GM12878 (cell line): ENCODE measurements around the gene PYGO2. TPM values are rescaled to one million over a fixed set of nuclear protein-coding genes. Genes with fewer than 3 reads are reported as not detected.

Experiments
- ATAC-seq: fragments of 200-7000 bp; cut with Tn5 transposase; 3 replicates; pipeline ENCODE4 v1.9.1; 2020; ENCODE audit warnings: mild to moderate bottlenecking, moderate library complexity
- BruUV-seq: library from RNA; stranded (reverse); fragments of 400-500 nt; replicated peaks from 2 replicates; lab custom pipeline; 2021; lab: Mats Ljungman, UMichigan
- CTCF ChIA-PET: fragments of 300-600 bp; sonication (Branson Sonifier 250); formaldehyde crosslinking; extraction: SDS; loops from one replicate; lab custom pipeline; 2021; ENCODE audit warnings: inconsistent platforms; lab: Yijun Ruan, JAX
- POLR2A ChIA-PET: fragments of 350-600 bp; formaldehyde crosslinking; extraction: SDS; loops from one replicate; lab custom pipeline; 2021; ENCODE audit warnings: inconsistent platforms; lab: Charles Lee
- RAD21 ChIA-PET: fragments of 300-600 bp; sonication (Branson Sonifier 250); formaldehyde crosslinking; loops from one replicate; lab custom pipeline; 2023; ENCODE audit warnings: antibody characterized with exemption; ENCODE audit not compliant: unreplicated experiment; lab: Charles Lee
- SMC1A ChIA-PET: fragments of 300-600 bp; sonication (Branson Sonifier 250); formaldehyde crosslinking; loops from one replicate; lab custom pipeline; 2023; ENCODE audit not compliant: unreplicated experiment, uncharacterized antibody; lab: Charles Lee
- DNase-seq: peaks from one replicate; pipeline ENCODE4 v3.0.0-alpha.2; 2011; ENCODE audit warnings: low read depth, low spot score
- FAIRE-seq: peaks from 3 replicates; lab custom pipeline; 2011; peaks lifted over from hg19 to GRCh38; lab: Jason Lieb, UNC
- H2AFZ ChIP-seq: 2 replicates; pipeline ENCODE4 v1.6.0; 2011; ENCODE audit warnings: low read depth, low read length, control low read depth; ENCODE audit not compliant: control insufficient read depth
- H3K27ac ChIP-seq: 2 replicates; pipeline ENCODE4 v1.5.1; 2011; ENCODE audit warnings: control low read depth; ENCODE audit not compliant: control insufficient read depth, insufficient read depth
- H3K27me3 ChIP-seq, 2 experiments: replicated peaks in 1 of 2; 2 replicates each; pipeline versions ENCODE4 v1.6.0 to v1.6.1; 2011; ENCODE audit warnings: low read length in 1 of 2; ENCODE audit not compliant: control insufficient read depth in 2 of 2, insufficient read depth in 2 of 2
- H3K36me3 ChIP-seq, 2 experiments: 2 replicates each; pipeline ENCODE4 v1.5.1; 2011; ENCODE audit warnings: low read length in 1 of 2; ENCODE audit not compliant: control insufficient read depth in 2 of 2, insufficient read depth in 2 of 2
- H3K4me1 ChIP-seq: 2 replicates; pipeline ENCODE4 v1.6.1; 2011; ENCODE audit warnings: mild to moderate bottlenecking, low read length, moderate library complexity, mixed read lengths; ENCODE audit not compliant: control insufficient read depth, insufficient read depth
- H3K4me2 ChIP-seq: 2 replicates; pipeline ENCODE4 v1.6.0; 2011; ENCODE audit warnings: control low read depth; ENCODE audit not compliant: control insufficient read depth, insufficient read depth
- H3K4me3 ChIP-seq: fragments of 200-600 bp; sonication (generic); 2 replicates; pipeline ENCODE4 v1.5.1; 2016
- H3K79me2 ChIP-seq: 2 replicates; pipeline ENCODE4 v1.6.0; 2011; ENCODE audit warnings: low read length; ENCODE audit not compliant: control insufficient read depth, insufficient read depth
- H3K9ac ChIP-seq: 2 replicates; pipeline ENCODE4 v1.8.0; 2011; ENCODE audit warnings: low read length, control low read depth, mixed read lengths; ENCODE audit not compliant: control insufficient read depth, insufficient read depth
- H3K9me3 ChIP-seq: replicated peaks from 3 replicates; pipeline ENCODE4 v1.5.1; 2011; ENCODE audit warnings: mild to moderate bottlenecking, low read length; ENCODE audit not compliant: control insufficient read depth, insufficient read depth
- H4K20me1 ChIP-seq: 2 replicates; pipeline ENCODE4 v1.6.0; 2011; ENCODE audit not compliant: control insufficient read depth, insufficient read depth
- BACH1 ChIP-seq: fragments of 450-650 bp; IDR thresholded peaks from 2 replicates; pipeline ENCODE4 v1.6.1; 2017; ENCODE audit warnings: mild to moderate bottlenecking, borderline replicate concordance
- CHD1 ChIP-seq: IDR thresholded peaks from 2 replicates; pipeline ENCODE4 v1.6.1; 2012; ENCODE audit warnings: low read depth, low read length, improper control_type of control experiment
- DPF2 ChIP-seq: fragments of 450-650 bp; IDR thresholded peaks from 2 replicates; pipeline ENCODE4 v1.6.1; 2017; ENCODE audit warnings: mild to moderate bottlenecking
- E2F8 ChIP-seq: fragments of 450-650 bp; IDR thresholded peaks from 2 replicates; pipeline ENCODE4 v1.6.1; 2018; ENCODE audit warnings: mild to moderate bottlenecking, low read depth, moderate library complexity; ENCODE audit not compliant: partially characterized antibody
- EGR1 ChIP-seq, 2 experiments: IDR thresholded peaks; 1 replicate in 1 of 2; 2 replicates in 1 of 2; pipeline ENCODE4 v1.6.1; 2011 to 2012; ENCODE audit warnings: low read depth in 2 of 2, low read length in 2 of 2, borderline replicate concordance in 1 of 2, mild to moderate bottlenecking in 1 of 2, moderate library complexity in 1 of 2
- EP300 ChIP-seq, 2 experiments: fragments of 150-350 bp in 1 of 2; IDR thresholded peaks; 2 replicates each; pipeline ENCODE4 v1.6.1; 2011 to 2012; ENCODE audit warnings: low read depth in 2 of 2, low read length in 2 of 2, borderline replicate concordance in 1 of 2, improper control_type of control experiment in 1 of 2, inconsistent platforms in 1 of 2; ENCODE audit not compliant: control insufficient read depth in 1 of 2
- HDGF ChIP-seq: fragments of 450-650 bp; IDR thresholded peaks from 2 replicates; pipeline ENCODE4 v1.6.1; 2016; ENCODE audit warnings: antibody characterized with exemption
- JUNB ChIP-seq: IDR thresholded peaks from 2 replicates; pipeline ENCODE4 v1.6.1; 2016; ENCODE audit warnings: antibody characterized with exemption, mild to moderate bottlenecking
- NBN ChIP-seq: fragments of 450-650 bp; IDR thresholded peaks from 2 replicates; pipeline ENCODE4 v1.6.1; 2016
- NFYB ChIP-seq: IDR thresholded peaks from 2 replicates; pipeline ENCODE4 v1.6.1; 2011; ENCODE audit warnings: low read depth, mild to moderate bottlenecking, low read length, improper control_type of control experiment, moderate library complexity; ENCODE audit not compliant: insufficient read depth
- POLR2A ChIP-seq: IDR thresholded peaks from 2 replicates; pipeline ENCODE4 v1.6.1; 2011; ENCODE audit warnings: low read depth, mild to moderate bottlenecking, low read length
- POLR2AphosphoS5 ChIP-seq: IDR thresholded peaks from 2 replicates; pipeline ENCODE4 v1.6.1; 2011; ENCODE audit warnings: mild to moderate bottlenecking, low read length, inconsistent platforms
- SIX5 ChIP-seq: IDR thresholded peaks from 2 replicates; pipeline ENCODE4 v1.6.1; 2011; ENCODE audit warnings: mild to moderate bottlenecking, low read depth, low read length, moderate library complexity; ENCODE audit not compliant: severe bottlenecking
- SMC3 ChIP-seq: IDR thresholded peaks from 2 replicates; pipeline ENCODE4 v1.6.1; 2011; ENCODE audit warnings: low read length, improper control_type of control experiment, borderline replicate concordance
- SREBF2 ChIP-seq: IDR thresholded peaks from 2 replicates; pipeline ENCODE4 v1.6.1; 2012; ENCODE audit warnings: mild to moderate bottlenecking, low read length
- TAF1 ChIP-seq: IDR thresholded peaks from 2 replicates; pipeline ENCODE4 v1.6.1; 2011; ENCODE audit warnings: mild to moderate bottlenecking, low read depth, low read length, borderline replicate concordance
- TCF7 ChIP-seq: IDR thresholded peaks from 2 replicates; pipeline ENCODE4 v1.6.1; 2014; ENCODE audit warnings: antibody characterized with exemption, borderline replicate concordance
- USF2 ChIP-seq: IDR thresholded peaks from 2 replicates; pipeline ENCODE4 v1.6.1; 2011; ENCODE audit warnings: low read depth, low read length, improper control_type of control experiment, borderline replicate concordance
- ZNF207 ChIP-seq: fragments of 450-650 bp; IDR thresholded peaks from 2 replicates; pipeline ENCODE4 v1.6.1; 2014; ENCODE audit warnings: antibody characterized with exemption, mild to moderate bottlenecking, borderline replicate concordance
- WGBS: methylation state at CpG from one replicate; pipeline ENCODE4 v1.1.6; 2016; ENCODE audit warnings: low lambda C conversion rate; ENCODE audit not compliant: insufficient replicate concordance, insufficient coverage; ENCODE audit errors: missing lambda C conversion rate; 5-methylcytosine and 5-hydroxymethylcytosine counted together
- in situ Hi-C: fragments of 300-500 bp; cut with MboI; formaldehyde crosslinking; loops from 9 replicates; pipeline ENCODE4 v1.14.3; 2018; ENCODE audit warnings: mixed read lengths
- intact Hi-C: fragments of 100-400 bp; cut with micrococcal nuclease; formaldehyde crosslinking; loops from one replicate; pipeline ENCODE4 v1.14.2; 2022; ENCODE audit not compliant: unreplicated experiment
- polyA plus RNA-seq, 11 experiments: library from polyadenylated mRNA; depleted of rRNA in 4 of 11; unstranded in 6 of 11; stranded (reverse) in 5 of 11; fragments of >200 nt; fragmentation: Nextera tagmentation in 4 of 11; fragmentation: Illumina TruSeq in 1 of 11; extraction: Ambion mirVana in 4 of 11; extraction: Trizol in 1 of 11; gene quantifications; 1 replicate in 1 of 11; 2 replicates in 10 of 11; pipeline versions ENCODE4 v1.2.1 to v1.2.3, GENCODE V29; 2011 to 2016; ENCODE audit warnings: inconsistent platforms in 2 of 11, missing spikeins in 2 of 11, low read depth in 1 of 11
- total RNA-seq, 4 experiments: library from RNA; depleted of rRNA in 3 of 4; stranded (reverse); fragments of >200 nt in 3 of 4; fragmentation: Illumina TruSeq in 1 of 4; extraction: Trizol in 1 of 4; gene quantifications; 2 replicates each; pipeline versions ENCODE4 v1.2.1 to v1.2.3, GENCODE V29; 2013 to 2021

Gene PYGO2
- total and polyA plus RNA-seq, 10 of the 15 experiments (the other 5 are each of a cell fraction or from before 2014, with no cell fraction given): 8.1 to 33.8 (median 23.5) TPM

GRCh38 chr1:154970631-154971340 lies 9.2 kb upstream of the PYGO2 start, which contains the start of gene SHC1:
Gene SHC1, minus strand, starts transcription at chr1:154970747. Its CDS starts 221 bp downstream, at chr1:154970526.
- DNase-seq: no peak
- peak; percentile 67 for ATAC-seq
- FAIRE-seq: no peak
- H3K9ac ChIP-seq: peak within 1 kb of the TSS; percentile 52
- H3K9me3 ChIP-seq: no peaks in the 10 kb centered on the region
- BruUV-seq: no TSS peak
- H3K27ac ChIP-seq: peak within 1 kb of the TSS; percentile 65
- no peaks in the 10 kb centered on the region for H3K27me3 ChIP-seq
- 35% methylated on average over 14 of the region's 15 CpGs for WGBS
- H3K79me2 ChIP-seq: peaks cover 51% of the 10 kb centered on the region
- ChIA-PET RAD21 (interaction anchor here (0.9 to 2.8 kb wide), 14 partner anchors 10 to 114 kb away, joined by 3 to 20 read pairs (median 4); partner anchors contain the start of genes FLAD1, PBXIP1, PMVK and PYGO2), SMC1A (interaction anchor here (0.9 to 3.2 kb wide), 9 partner anchors 8 to 411 kb away, joined by 3 to 21 read pairs (median 5); partner anchors contain the start of genes FLAD1, PBXIP1 and PYGO2), CTCF (interaction anchor here (0.6 to 20.6 kb wide), 14 partner anchors 9 to 202 kb away, joined by 3 to 226 read pairs (median 4); partner anchors contain the start of genes ADAM15, KRTCAP2, LENEP and PBXIP1), POLR2A (interaction anchor here (0.6 to 9.8 kb wide), 17 partner anchors 9 to 342 kb away, joined by 3 to 140 read pairs (median 5); partner anchors contain the start of genes CLK2, FLAD1, PBXIP1 and PMVK)
- no peaks in the 10 kb centered on the region for H4K20me1 ChIP-seq
- H2AFZ ChIP-seq: peak within 1 kb of the TSS; percentile 38
- H3K4me1 ChIP-seq: peaks cover 22% of the 10 kb centered on the region
- peak within 1 kb of the TSS; percentile 63 for H3K4me3 ChIP-seq
- in situ Hi-C loops: no loop called here
- intact Hi-C loops: loop anchor here (5.0 kb wide), 1 partner anchor 92 kb away; the partner anchor contains the start of gene EFNA4
- peak within 1 kb of the TSS; percentile 74 for H3K4me2 ChIP-seq
- H3K36me3 ChIP-seq: peaks cover 4 to 12% of the 10 kb centered on the region in 2 experiments; a peak in 3 of 4 replicates
- TF ChIP-seq TCF7 (no peak), NFYB (peak; percentile 40; the same call in 1 of the 2 replicates), ZNF207 (no peak), SMC3 (0 out of 2 replicates have a peak, but pooled peaks have one; percentile 3), JUNB (no peak), POLR2AphosphoS5 (peak; percentile 63; the same call in 1 of the 2 replicates), USF2 (no peak), POLR2A (peak; percentile 45; the same call in 1 of the 2 replicates), E2F8 (no peak), DPF2 (no peak), TAF1 (no peak), EP300 (IDR thresholded peaks at IDR 0.05; ENCODE audit: borderline replicate concordance in 1 of 2, control insufficient read depth in 1 of 2, low read depth in 2 of 2, low read length in 2 of 2) (no peak), SREBF2 (no peak), CHD1 (no peak), SIX5 (no peak), NBN (peak; percentile 40; the same call in 1 of the 2 replicates), EGR1 (IDR thresholded peaks at IDR 0.05; ENCODE audit: borderline replicate concordance in 1 of 2, low read depth in 2 of 2, low read length in 2 of 2) (no peak), BACH1 (0 out of 2 replicates have a peak, but pooled peaks have one; percentile 21), HDGF (peak; percentile 62)
